K562 (cell line): ENCODE data around the gene SGMS1. TPM values are rescaled to one million over a fixed set of nuclear protein-coding genes. Genes with fewer than 3 reads are reported as not detected.

Source experiments
- ARID3B ChIP-seq: fragments of 250-450 bp; sonication (Bioruptor Pico); IDR thresholded peaks from 2 replicates; pipeline ENCODE4 v1.4.0; 2020; ENCODE audit warnings: borderline replicate concordance
- DIDO1 ChIP-seq: fragments of 450-650 bp; IDR thresholded peaks from 2 replicates; pipeline ENCODE4 v1.6.1; 2016; ENCODE audit warnings: low read depth, missing biosample characterization, missing genetic modification characterization
- E2F8 ChIP-seq: fragments of 450-650 bp; IDR thresholded peaks from 2 replicates; pipeline ENCODE4 v1.7.1; 2018; ENCODE audit warnings: mild to moderate bottlenecking, low read depth; ENCODE audit not compliant: partially characterized antibody
- ELF1 ChIP-seq: fragments of 200-800 bp; sonication (Bioruptor generic); IDR thresholded peaks from 2 replicates; pipeline ENCODE4 v1.6.1; 2016; ENCODE audit warnings: missing genetic modification characterization, missing compliant biosample characterization
- FOXJ3 ChIP-seq: sonication (generic); formaldehyde crosslinking; IDR thresholded peaks from 2 replicates; pipeline ENCODE4 v1.4.0; 2020; ENCODE audit warnings: mild to moderate bottlenecking, missing genetic modification reagents
- FOXK1 ChIP-seq: sonication (generic); formaldehyde crosslinking; IDR thresholded peaks from 2 replicates; pipeline ENCODE4 v1.8.0; 2022; ENCODE audit warnings: missing genetic modification reagents, mild to moderate bottlenecking, borderline replicate concordance
- GATA2 ChIP-seq: sonication (generic); formaldehyde crosslinking; IDR thresholded peaks from 2 replicates; pipeline ENCODE4 v1.4.0; 2020; ENCODE audit warnings: mild to moderate bottlenecking, missing genetic modification reagents
- HES1 ChIP-seq: fragments of 450-650 bp; IDR thresholded peaks from 2 replicates; pipeline ENCODE4 v1.6.1; 2016; ENCODE audit warnings: low read depth, mild to moderate bottlenecking, moderate library complexity
- HLTF ChIP-seq: fragments of 450-650 bp; IDR thresholded peaks from 2 replicates; pipeline ENCODE4 v1.6.1; 2016
- MTA3 ChIP-seq: fragments of 450-650 bp; formaldehyde crosslinking; IDR thresholded peaks from 2 replicates; pipeline ENCODE4 v1.6.1; 2017; ENCODE audit warnings: mild to moderate bottlenecking, borderline replicate concordance
- NCOR1 ChIP-seq: fragments of 450-650 bp; IDR thresholded peaks from 2 replicates; pipeline ENCODE4 v1.6.1; 2016; ENCODE audit warnings: mild to moderate bottlenecking, moderate library complexity
- POLR3A ChIP-seq: IDR thresholded peaks from 2 replicates; pipeline ENCODE4 v1.6.1; 2011; ENCODE audit warnings: borderline replicate concordance, mild to moderate bottlenecking, moderate library complexity; ENCODE audit not compliant: insufficient read length, insufficient read depth; ENCODE audit errors: extremely low read depth
- RBM39 ChIP-seq: fragments of 200-400 bp; formaldehyde crosslinking; optimal IDR thresholded peaks from 2 replicates; pipeline ENCODE3; 2018; ENCODE audit warnings: low read depth, low read length
- RCOR1 ChIP-seq, 2 experiments: IDR thresholded peaks; 2 replicates each; pipeline ENCODE4 v1.6.1; 2012; ENCODE audit warnings: low read depth in 2 of 2, low read length in 2 of 2, borderline replicate concordance in 1 of 2, improper control_type of control experiment in 1 of 2
- RREB1 ChIP-seq: fragments of 250-450 bp; sonication (Bioruptor Pico); IDR thresholded peaks from 2 replicates; pipeline ENCODE4 v1.4.0; 2020
- TEAD1 ChIP-seq, 2 experiments: fragments of 450-650 bp in 1 of 2; sonication (generic) in 1 of 2; formaldehyde crosslinking; IDR thresholded peaks; 2 replicates each; pipeline versions ENCODE4 v1.4.0 to v1.8.0; 2020 to 2022; ENCODE audit warnings: mild to moderate bottlenecking in 2 of 2, missing genetic modification reagents in 1 of 2
- XRCC3 ChIP-seq: fragments of 450-650 bp; IDR thresholded peaks from 2 replicates; pipeline ENCODE4 v1.6.1; 2017; ENCODE audit warnings: mild to moderate bottlenecking, moderate library complexity
- ZFP1 ChIP-seq: fragments of 450-650 bp; formaldehyde crosslinking; IDR thresholded peaks from 2 replicates; pipeline ENCODE4 v1.4.0; 2020; ENCODE audit warnings: mild to moderate bottlenecking, mixed read lengths
- ZNF197 ChIP-seq: fragments of 200-800 bp; sonication (Bioruptor generic); IDR thresholded peaks from 2 replicates; pipeline ENCODE4 v1.6.1; 2016; ENCODE audit warnings: low read depth, missing genetic modification characterization, missing compliant biosample characterization
- polyA plus RNA-seq, 8 experiments: library from polyadenylated mRNA; depleted of rRNA in 4 of 8; stranded (reverse) in 5 of 8; unstranded in 3 of 8; fragments of >200 nt; fragmentation: Nextera tagmentation in 2 of 8; fragmentation: Illumina TruSeq in 1 of 8; extraction: Ambion mirVana in 2 of 8; extraction: Trizol in 1 of 8; gene quantifications; 2 replicates each; pipeline versions ENCODE4 v1.2.1 to v1.2.3, GENCODE V29; 2011 to 2014; ENCODE audit warnings: inconsistent platforms in 1 of 8, missing spikeins in 1 of 8
- total RNA-seq, 7 experiments: library from RNA; depleted of rRNA in 6 of 7; stranded (reverse); fragments of >200 nt in 6 of 7; fragmentation: Illumina TruSeq in 2 of 7; extraction: Trizol in 2 of 7; gene quantifications; 2 replicates each; pipeline versions ENCODE4 v1.2.1 to v1.2.3, GENCODE V29; 2011 to 2021; ENCODE audit warnings: low replicate concordance in 1 of 7

SGMS1 gene
- total and polyA plus RNA-seq, 9 of the 15 experiments (the other 6 are each of a cell fraction or from before 2014, with no cell fraction given), result 22.6 to 232 (median 82.2) TPM

- no peak for TF ChIP-seq RREB1
- no peak for TF ChIP-seq TEAD1 (CRISPR knock-in tag; IDR thresholded peaks at IDR 0.05)
- TF ChIP-seq RCOR1 (IDR thresholded peaks at IDR 0.05; ENCODE audit: borderline replicate concordance in 1 of 2, low read depth in 2 of 2, low read length in 2 of 2), result no peak
- TF ChIP-seq FOXK1 (CRISPR knock-in tag), result no peak
- no peak for TF ChIP-seq POLR3A
- no peak for TF ChIP-seq HLTF
- no peak for TF ChIP-seq XRCC3
- no peak; the same call in 1 of the 2 replicates for TF ChIP-seq GATA2 (CRISPR knock-in tag)
- TF ChIP-seq HES1, result no peak
- no peak for TF ChIP-seq ZNF197
- TF ChIP-seq ARID3B (CRISPR knock-in tag), result no peak
- TF ChIP-seq NCOR1, result peak; percentile 45
- no peak for TF ChIP-seq FOXJ3 (CRISPR knock-in tag)
- no peak for TF ChIP-seq RBM39
- no peak for TF ChIP-seq DIDO1 (tag)
- TF ChIP-seq ZFP1 (CRISPR knock-in tag), result no peak
- TF ChIP-seq E2F8, result no peak
- TF ChIP-seq MTA3, result no peak
- TF ChIP-seq ELF1 (tag), result no peak
Observed at GRCh38 chr10:50260791-50261281, 362.9 kb downstream of the SGMS1 start (continued).
